Lung (tissue), 12 donors: ENCODE data around the gene DDX10. TPM values are rescaled to one million over a fixed set of nuclear protein-coding genes. Genes with fewer than 3 reads are reported as not detected.

Experiments
- ATAC-seq: fragments of 200-7000 bp; cut with Tn5 transposase; one replicate; pipeline ENCODE4 v1.9.1; 2020; ENCODE audit warnings: moderate number of reproducible peaks; ENCODE audit not compliant: insufficient read depth, low FRiP score
- DNase-seq, 3 donors: peaks; one replicate each; pipeline ENCODE4 v3.0.0-alpha.2; 2013 to 2017
- H3K27ac ChIP-seq, 2 donors: one replicate each; pipeline ENCODE4 v1.5.1; 2013; ENCODE audit warnings: mild to moderate bottlenecking in 2 of 2, moderate library complexity in 2 of 2, control low read depth in 1 of 2, inconsistent platforms in 1 of 2, low read depth in 1 of 2, low read length in 1 of 2
- H3K27me3 ChIP-seq, 3 donors: one replicate each; pipeline ENCODE4 v1.5.1; 2013; ENCODE audit warnings: low read length in 2 of 3; ENCODE audit not compliant: control insufficient read depth in 3 of 3, insufficient read depth in 3 of 3
- H3K36me3 ChIP-seq, 4 donors: one replicate each; pipeline ENCODE4 v1.5.1; 2013; ENCODE audit warnings: low read length in 4 of 4, mild to moderate bottlenecking in 1 of 4, moderate library complexity in 1 of 4; ENCODE audit not compliant: control insufficient read depth in 4 of 4, insufficient read depth in 4 of 4
- H3K4me1 ChIP-seq, 5 donors: one replicate each; pipeline ENCODE4 v1.5.1; 2013; ENCODE audit warnings: low read length in 5 of 5, mild to moderate bottlenecking in 2 of 5, moderate library complexity in 1 of 5; ENCODE audit not compliant: control insufficient read depth in 5 of 5, insufficient read depth in 5 of 5
- H3K4me3 ChIP-seq: one replicate; pipeline ENCODE4 v1.5.1; 2013; ENCODE audit warnings: mild to moderate bottlenecking, control low read depth, moderate library complexity
- H3K9ac ChIP-seq, 2 donors: one replicate each; pipeline ENCODE4 v1.5.1; 2013; ENCODE audit warnings: low read length in 2 of 2, control low read depth in 1 of 2; ENCODE audit not compliant: insufficient read depth in 1 of 2
- H3K9me3 ChIP-seq, 4 donors: one replicate each; pipeline ENCODE4 v1.5.1; 2013; ENCODE audit warnings: low read length in 3 of 4, mild to moderate bottlenecking in 1 of 4, moderate library complexity in 1 of 4; ENCODE audit not compliant: control insufficient read depth in 4 of 4, insufficient read depth in 3 of 4
- WGBS, 2 donors: extraction: QIAGEN DNeasy Blood & Tissue Kit; methylation state at CpG; one replicate each; pipeline ENCODE4 v1.1.7; 2013; 5-methylcytosine and 5-hydroxymethylcytosine counted together
- polyA plus RNA-seq, 2 donors: library from polyadenylated mRNA; stranded (reverse); fragments of 200-250 nt; gene quantifications; one replicate each; pipeline ENCODE4 v1.2.1, GENCODE V29; 2013
- total RNA-seq, 2 donors: library from RNA; depleted of rRNA in 1 of 2; stranded (reverse); fragments of >200 nt in 1 of 2; gene quantifications; one replicate each; pipeline ENCODE4 v1.2.1, GENCODE V29; 2014 to 2021
- TF ChIP-seq, protein P1 (sequence below): IDR thresholded peaks from 2 replicates; pipeline ENCODE4 v1.5.1; 2012; ENCODE audit warnings: mild to moderate bottlenecking; ENCODE audit errors: control extremely low read depth, extremely low read depth
- donor health status: control.
- donor health status: control.
- donor health status: Bipolar disorder and iron deficiency.
- donor health status: healthy.
- donor health status: DM: yes; HTN: yes; CAD: no.

The DDX10 gene
- total and polyA plus RNA-seq, 4 donors, result 13.9 to 30.5 (median 18.8) TPM

DNA sequence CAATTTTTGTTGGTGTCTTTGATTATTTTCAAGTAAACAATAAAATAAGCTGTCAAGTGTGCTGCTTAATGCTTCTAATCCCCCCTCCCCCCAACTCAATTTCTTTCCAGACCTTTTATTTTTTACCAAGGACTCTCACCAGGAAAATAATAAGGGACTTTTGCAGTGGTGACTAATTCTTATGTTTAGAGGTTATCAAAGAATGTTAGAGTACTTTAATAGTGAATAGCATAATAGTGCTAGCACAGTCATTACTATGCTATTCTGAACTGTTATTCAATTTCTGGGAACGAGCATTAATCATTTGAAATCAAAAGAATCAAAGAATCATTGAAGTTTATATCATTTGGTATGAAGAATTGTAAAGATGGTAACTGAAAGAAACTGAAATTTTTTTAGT lies 251.4 kb downstream of the DDX10 start:
- Histone ChIP-seq H3K9ac (no peak overlapping the region), H3K9me3 (no peaks in the 10 kb centered on the region), H3K27me3 (no peaks in the 10 kb centered on the region), H3K4me3 (no peak overlapping the region), H3K36me3 (no peaks in the 10 kb centered on the region), H3K27ac (no peak overlapping the region), H3K4me1 (peaks cover 0 to 13% (median 2%) of the 10 kb centered on the region in 5 donors)
- no peak for DNase-seq
- TF ChIP-seq, protein P1, sequence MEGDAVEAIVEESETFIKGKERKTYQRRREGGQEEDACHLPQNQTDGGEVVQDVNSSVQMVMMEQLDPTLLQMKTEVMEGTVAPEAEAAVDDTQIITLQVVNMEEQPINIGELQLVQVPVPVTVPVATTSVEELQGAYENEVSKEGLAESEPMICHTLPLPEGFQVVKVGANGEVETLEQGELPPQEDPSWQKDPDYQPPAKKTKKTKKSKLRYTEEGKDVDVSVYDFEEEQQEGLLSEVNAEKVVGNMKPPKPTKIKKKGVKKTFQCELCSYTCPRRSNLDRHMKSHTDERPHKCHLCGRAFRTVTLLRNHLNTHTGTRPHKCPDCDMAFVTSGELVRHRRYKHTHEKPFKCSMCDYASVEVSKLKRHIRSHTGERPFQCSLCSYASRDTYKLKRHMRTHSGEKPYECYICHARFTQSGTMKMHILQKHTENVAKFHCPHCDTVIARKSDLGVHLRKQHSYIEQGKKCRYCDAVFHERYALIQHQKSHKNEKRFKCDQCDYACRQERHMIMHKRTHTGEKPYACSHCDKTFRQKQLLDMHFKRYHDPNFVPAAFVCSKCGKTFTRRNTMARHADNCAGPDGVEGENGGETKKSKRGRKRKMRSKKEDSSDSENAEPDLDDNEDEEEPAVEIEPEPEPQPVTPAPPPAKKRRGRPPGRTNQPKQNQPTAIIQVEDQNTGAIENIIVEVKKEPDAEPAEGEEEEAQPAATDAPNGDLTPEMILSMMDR, result no peak
- ATAC-seq, result no peak
- WGBS, 2 donors, result 83 to 88% methylated on average over 1 of the region's 1 CpG

DNA sequence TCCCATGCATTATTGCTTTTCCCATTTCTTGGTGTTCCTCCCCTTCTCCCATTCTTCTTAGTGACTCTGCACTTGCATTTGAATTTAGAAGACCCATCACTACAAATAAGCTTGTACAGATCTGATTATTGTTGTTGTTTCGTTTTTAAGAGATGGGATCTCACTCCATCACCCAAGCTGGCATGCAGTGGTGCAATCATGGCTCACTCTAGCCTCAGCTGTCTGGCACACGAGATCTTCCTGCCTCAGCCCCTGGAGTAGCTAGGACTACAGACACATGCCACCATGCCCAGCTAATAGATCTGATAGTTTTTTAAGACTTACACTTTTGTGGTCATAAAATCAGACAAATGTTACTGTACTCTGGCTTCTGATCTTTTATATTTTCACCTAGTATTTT lies 252.1 kb downstream of the DDX10 start:
- 85 to 86% methylated on average over 2 of the region's 2 CpGs for WGBS, 2 donors
- H3K4me3 ChIP-seq, result no peak overlapping the region
- no peak overlapping the region for H3K9ac ChIP-seq
- H3K36me3 ChIP-seq, result no peaks in the 10 kb centered on the region
- H3K4me1 ChIP-seq, result peaks cover 0 to 15% (median 5%) of the 10 kb centered on the region in 5 donors
- H3K27ac ChIP-seq, result no peak overlapping the region
- no peaks in the 10 kb centered on the region for H3K9me3 ChIP-seq
- no peaks in the 10 kb centered on the region for H3K27me3 ChIP-seq
- ATAC-seq (no peak), DNase-seq (no peak)
- TF ChIP-seq, protein P1, result no peak

DNA sequence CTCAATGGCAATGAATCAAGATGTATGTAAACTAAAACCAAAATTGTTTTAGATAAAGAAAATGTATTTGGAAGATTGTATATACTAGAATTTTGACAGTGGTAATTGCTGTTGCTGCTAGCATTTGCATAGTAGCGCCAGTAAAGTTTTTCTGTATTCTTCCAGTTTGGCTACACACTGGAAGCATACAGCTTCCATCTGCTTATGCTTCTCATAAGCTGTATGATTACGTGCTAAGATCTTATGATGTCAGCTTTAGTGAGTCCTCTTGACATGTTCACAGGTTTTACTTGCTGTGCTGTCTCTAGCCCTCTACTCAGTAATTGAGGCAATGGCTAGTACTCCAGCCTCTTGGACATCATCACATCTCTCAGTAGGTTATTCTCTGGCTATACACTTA lies 256.3 kb downstream of the DDX10 start:
- 97 to 99% methylated on average over 2 of the region's 2 CpGs for WGBS, 2 donors
- DNase-seq (peak; percentile 19 to 93 (median 81)), ATAC-seq (no peak)
- TF ChIP-seq, protein P1, result no peak
- Histone ChIP-seq H3K27me3 (no peaks in the 10 kb centered on the region), H3K27ac (no peak overlapping the region), H3K9ac (no peak overlapping the region), H3K4me3 (no peak overlapping the region), H3K9me3 (no peaks in the 10 kb centered on the region), H3K4me1 (peaks cover 0 to 54% (median 14%) of the 10 kb centered on the region in 5 donors), H3K36me3 (peaks cover 0 to 1% (median 0%) of the 10 kb centered on the region in 4 donors)

DNA sequence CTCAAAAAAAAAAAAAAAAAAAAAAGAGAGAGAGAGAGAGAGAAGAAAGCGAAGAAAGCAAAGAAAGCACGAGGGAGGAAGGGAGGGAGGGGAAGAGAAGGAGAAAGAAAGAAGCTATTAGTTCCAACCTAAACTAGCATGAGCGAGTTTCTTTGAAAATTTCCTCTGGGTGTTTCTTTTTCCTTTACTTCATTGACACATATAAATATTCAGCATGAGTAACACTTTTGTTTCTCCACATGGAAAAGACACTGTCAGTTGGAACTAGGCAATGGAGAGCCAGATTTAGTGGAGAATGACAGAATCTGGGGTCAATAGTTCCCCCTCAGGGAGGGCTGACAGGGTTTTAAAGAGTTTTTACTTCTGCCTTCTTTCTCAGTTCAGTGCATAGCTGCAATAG lies 257.4 kb downstream of the DDX10 start:
- H3K27ac ChIP-seq, result no peak overlapping the region
- no peaks in the 10 kb centered on the region for H3K9me3 ChIP-seq
- TF ChIP-seq, protein P1, result no peak
- 82 to 92% methylated on average over 3 of the region's 3 CpGs for WGBS, 2 donors
- H3K9ac ChIP-seq, result no peak overlapping the region
- H3K36me3 ChIP-seq, result peaks cover 0 to 1% (median 0%) of the 10 kb centered on the region in 4 donors
- DNase-seq, result no peak
- no peak overlapping the region for H3K4me3 ChIP-seq
- ATAC-seq, result no peak
- H3K4me1 ChIP-seq, result peaks cover under 1 to 64% (median 14%) of the 10 kb centered on the region in 5 donors
- H3K27me3 ChIP-seq, result no peaks in the 10 kb centered on the region
